HL-60 (cell line): Measurements from ENCODE around the gene IFITM2.

Experiments
- DNase-seq, 2 experiments: peaks; one replicate each; pipeline ENCODE4 v3.0.0-alpha.2; 2010 to 2020; ENCODE audit warnings: low read depth in 1 of 2, low spot score in 1 of 2
- H3K27ac ChIP-seq: fragments of 250-450 bp; sonication (Bioruptor Pico); replicated peaks from 2 replicates; pipeline ENCODE4 v1.5.1; 2020; ENCODE audit warnings: mild to moderate bottlenecking, moderate library complexity
- H3K27me3 ChIP-seq: fragments of 250-450 bp; sonication (Bioruptor Pico); 2 replicates; pipeline ENCODE4 v1.5.1; 2021; ENCODE audit warnings: mild to moderate bottlenecking, moderate library complexity; ENCODE audit not compliant: insufficient read depth, poor library complexity, severe bottlenecking
- H3K4me3 ChIP-seq: replicated peaks from 2 replicates; pipeline ENCODE4 v1.5.1; 2011; ENCODE audit warnings: mild to moderate bottlenecking, control low read depth, low read length; ENCODE audit not compliant: insufficient read depth
- GABPA ChIP-seq: IDR thresholded peaks from 2 replicates; pipeline ENCODE4 v1.6.1; 2012; ENCODE audit warnings: low read depth
- POLR2AphosphoS5 ChIP-seq: IDR thresholded peaks from 2 replicates; pipeline ENCODE4 v1.6.1; 2012; ENCODE audit warnings: low read depth
- SPI1 ChIP-seq: IDR thresholded peaks from 2 replicates; pipeline ENCODE4 v1.6.1; 2012; ENCODE audit warnings: low read depth, mild to moderate bottlenecking, borderline replicate concordance
- TF ChIP-seq, protein P1 (sequence below): IDR thresholded peaks from 2 replicates; pipeline ENCODE4 v1.6.1; 2012; ENCODE audit warnings: low read depth; ENCODE audit not compliant: insufficient replicate concordance
- TF ChIP-seq, protein P2 (sequence below): IDR thresholded peaks from one replicate; pipeline ENCODE4 v1.5.1; 2011; ENCODE audit warnings: low read length, control low read depth, inconsistent platforms; ENCODE audit not compliant: insufficient read depth

The IFITM2 gene

DNA sequence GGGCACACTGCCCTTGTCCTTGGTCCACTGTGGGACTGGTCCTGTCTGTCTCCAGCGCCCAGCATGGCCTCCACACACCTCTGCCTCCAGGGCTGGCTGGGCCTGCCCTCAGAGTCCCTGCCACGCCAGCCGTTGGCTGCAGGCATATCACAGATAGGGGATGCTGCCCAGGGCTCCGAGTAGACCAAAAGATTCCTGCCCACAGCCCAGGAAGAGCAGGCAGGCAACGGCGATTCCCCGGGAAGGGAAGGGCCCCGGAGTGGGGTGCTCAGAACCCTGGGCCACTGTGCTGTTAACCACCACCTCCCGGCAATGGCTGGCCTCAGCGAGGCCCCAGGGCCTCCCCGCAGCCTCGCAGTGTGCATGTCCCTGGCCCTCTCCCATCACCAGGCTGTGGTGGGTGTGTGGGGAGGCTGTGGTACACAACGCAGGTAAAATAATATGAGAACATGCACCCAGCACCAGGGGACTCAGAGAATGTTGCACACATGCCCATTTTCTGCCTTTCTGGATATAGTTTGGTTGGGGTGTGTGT is 10.5 kb upstream of the IFITM2 start:
- Histone ChIP-seq H3K27me3 (no peaks in the 10 kb centered on the region), H3K4me3 (no peak overlapping the region), H3K27ac (no peak overlapping the region)
- TF ChIP-seq POLR2AphosphoS5 (no peak), GABPA (no peak), SPI1 (no peak)
- TF ChIP-seq, protein P1, sequence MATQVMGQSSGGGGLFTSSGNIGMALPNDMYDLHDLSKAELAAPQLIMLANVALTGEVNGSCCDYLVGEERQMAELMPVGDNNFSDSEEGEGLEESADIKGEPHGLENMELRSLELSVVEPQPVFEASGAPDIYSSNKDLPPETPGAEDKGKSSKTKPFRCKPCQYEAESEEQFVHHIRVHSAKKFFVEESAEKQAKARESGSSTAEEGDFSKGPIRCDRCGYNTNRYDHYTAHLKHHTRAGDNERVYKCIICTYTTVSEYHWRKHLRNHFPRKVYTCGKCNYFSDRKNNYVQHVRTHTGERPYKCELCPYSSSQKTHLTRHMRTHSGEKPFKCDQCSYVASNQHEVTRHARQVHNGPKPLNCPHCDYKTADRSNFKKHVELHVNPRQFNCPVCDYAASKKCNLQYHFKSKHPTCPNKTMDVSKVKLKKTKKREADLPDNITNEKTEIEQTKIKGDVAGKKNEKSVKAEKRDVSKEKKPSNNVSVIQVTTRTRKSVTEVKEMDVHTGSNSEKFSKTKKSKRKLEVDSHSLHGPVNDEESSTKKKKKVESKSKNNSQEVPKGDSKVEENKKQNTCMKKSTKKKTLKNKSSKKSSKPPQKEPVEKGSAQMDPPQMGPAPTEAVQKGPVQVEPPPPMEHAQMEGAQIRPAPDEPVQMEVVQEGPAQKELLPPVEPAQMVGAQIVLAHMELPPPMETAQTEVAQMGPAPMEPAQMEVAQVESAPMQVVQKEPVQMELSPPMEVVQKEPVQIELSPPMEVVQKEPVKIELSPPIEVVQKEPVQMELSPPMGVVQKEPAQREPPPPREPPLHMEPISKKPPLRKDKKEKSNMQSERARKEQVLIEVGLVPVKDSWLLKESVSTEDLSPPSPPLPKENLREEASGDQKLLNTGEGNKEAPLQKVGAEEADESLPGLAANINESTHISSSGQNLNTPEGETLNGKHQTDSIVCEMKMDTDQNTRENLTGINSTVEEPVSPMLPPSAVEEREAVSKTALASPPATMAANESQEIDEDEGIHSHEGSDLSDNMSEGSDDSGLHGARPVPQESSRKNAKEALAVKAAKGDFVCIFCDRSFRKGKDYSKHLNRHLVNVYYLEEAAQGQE = no peak
- TF ChIP-seq, protein P2, sequence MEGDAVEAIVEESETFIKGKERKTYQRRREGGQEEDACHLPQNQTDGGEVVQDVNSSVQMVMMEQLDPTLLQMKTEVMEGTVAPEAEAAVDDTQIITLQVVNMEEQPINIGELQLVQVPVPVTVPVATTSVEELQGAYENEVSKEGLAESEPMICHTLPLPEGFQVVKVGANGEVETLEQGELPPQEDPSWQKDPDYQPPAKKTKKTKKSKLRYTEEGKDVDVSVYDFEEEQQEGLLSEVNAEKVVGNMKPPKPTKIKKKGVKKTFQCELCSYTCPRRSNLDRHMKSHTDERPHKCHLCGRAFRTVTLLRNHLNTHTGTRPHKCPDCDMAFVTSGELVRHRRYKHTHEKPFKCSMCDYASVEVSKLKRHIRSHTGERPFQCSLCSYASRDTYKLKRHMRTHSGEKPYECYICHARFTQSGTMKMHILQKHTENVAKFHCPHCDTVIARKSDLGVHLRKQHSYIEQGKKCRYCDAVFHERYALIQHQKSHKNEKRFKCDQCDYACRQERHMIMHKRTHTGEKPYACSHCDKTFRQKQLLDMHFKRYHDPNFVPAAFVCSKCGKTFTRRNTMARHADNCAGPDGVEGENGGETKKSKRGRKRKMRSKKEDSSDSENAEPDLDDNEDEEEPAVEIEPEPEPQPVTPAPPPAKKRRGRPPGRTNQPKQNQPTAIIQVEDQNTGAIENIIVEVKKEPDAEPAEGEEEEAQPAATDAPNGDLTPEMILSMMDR = no peak
- no peak for DNase-seq

DNA sequence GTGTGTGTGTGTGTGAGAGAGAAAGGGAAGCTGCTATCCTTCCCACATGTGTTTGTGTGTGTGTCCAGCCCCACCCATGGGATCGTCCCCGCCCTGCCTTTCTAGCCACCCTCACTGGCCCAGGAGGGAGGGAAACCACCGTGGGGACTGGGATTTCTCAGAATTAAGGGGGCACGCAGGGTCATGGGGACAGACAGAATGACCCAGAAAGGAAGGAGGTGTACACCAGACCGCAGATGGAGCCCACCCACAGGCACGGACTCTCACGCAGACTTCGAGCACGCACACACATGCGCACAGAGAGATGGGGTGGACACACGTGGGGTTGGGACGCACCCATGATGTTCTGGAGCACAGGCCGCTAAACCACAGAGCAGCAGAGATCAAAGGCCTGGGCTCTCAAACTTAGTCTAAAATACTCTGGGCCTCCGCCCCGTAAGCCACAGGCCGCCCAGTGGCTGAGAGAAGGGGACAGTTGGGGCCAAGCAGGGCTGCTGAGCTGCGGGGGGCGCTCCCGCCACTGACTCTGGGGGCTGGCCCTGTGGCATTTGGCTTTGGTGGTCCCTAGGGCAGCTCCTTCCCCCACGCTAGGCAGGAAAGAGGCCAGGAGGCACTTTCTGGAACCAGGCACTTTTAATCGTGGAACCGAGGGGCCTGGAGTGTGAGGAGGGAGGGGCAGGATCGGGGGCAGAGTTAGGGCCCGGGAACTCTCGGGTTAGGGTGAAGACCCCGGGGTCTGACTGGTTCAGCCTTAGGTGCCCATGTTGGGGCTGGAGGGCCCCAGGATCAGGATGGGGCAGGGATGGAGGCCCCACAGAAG is 9.8 kb upstream of the IFITM2 start:
- no peak overlapping the region for H3K4me3 ChIP-seq
- no peak for DNase-seq

DNA sequence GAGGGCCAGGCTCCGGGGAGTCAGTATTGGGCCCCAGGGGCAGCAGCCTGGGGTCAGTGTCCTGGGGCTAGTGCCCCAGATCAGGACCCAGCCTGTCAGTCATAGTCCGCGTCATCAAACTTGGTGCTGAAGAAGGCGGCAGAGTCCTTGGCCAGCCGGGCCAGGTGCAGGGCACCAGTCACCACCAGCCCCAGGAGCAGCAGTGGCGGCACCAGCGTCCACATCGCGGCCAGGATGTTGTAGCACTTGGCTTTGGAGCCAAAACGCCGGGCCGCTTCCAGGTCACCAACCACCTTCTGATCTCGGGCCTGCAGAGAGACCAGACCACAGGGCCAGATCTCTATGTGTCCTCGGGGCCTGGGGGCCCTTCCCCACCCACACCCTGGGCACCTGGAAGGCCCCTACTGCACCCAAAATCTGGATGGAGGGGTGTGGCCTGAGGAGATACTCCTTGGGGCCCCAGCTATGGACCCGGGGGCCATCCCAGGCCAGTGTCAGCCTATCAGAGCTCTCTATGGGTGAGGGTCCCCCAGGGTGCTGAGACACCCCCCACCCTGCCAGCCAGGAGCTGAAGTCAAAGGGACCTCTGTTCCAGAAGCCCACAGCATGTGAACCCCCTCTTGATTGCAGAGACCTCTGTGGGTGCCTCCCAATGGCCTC is 9.1 kb upstream of the IFITM2 start:
- Histone ChIP-seq H3K27me3 (no peaks in the 10 kb centered on the region), H3K27ac (no peak overlapping the region), H3K4me3 (no peak overlapping the region)
- TF ChIP-seq, protein P1 = no peak
- TF ChIP-seq POLR2AphosphoS5 (no peak), SPI1 (no peak), GABPA (no peak)
- TF ChIP-seq, protein P2 = no peak
- no peak for DNase-seq

More for the DNA sequence above, 9.8 kb upstream of the IFITM2 start:
- TF ChIP-seq SPI1 = no peak
- TF ChIP-seq, protein P2 = no peak
- Histone ChIP-seq H3K27me3 (no peaks in the 10 kb centered on the region), H3K27ac (no peak overlapping the region)
